GM21423 (cell line): Measurements from ENCODE around the gene PTPRS.
"Not testable (repeated sequence)": the region's sequence is repeated elsewhere in the genome, so short reads cannot be mapped to it uniquely, and the experiment has no call there.

Experiments
- ATAC-seq: cut with Tn5 transposase; IDR thresholded peaks from one replicate; pipeline ENCODE4 v1.9.1; 2021; ENCODE audit warnings: mild to moderate bottlenecking, moderate library complexity; ENCODE audit not compliant: unreplicated experiment

PTPRS gene

GRCh38 chr19:5334366-5334739 lies 6.3 kb downstream of the PTPRS start:
- no peak for ATAC-seq

- no peak for ATAC-seq
Measured at GRCh38 chr19:5333581-5334365, 6.8 kb downstream of the PTPRS start.

- ATAC-seq = no peak
Measured at GRCh38 chr19:5332501-5332900, 8.1 kb downstream of the PTPRS start.

GRCh38 chr19:5331790-5332189 lies 8.8 kb downstream of the PTPRS start:
- no peak for ATAC-seq

GRCh38 chr19:5330307-5330720 lies 10.3 kb downstream of the PTPRS start:
- no peak for ATAC-seq

GRCh38 chr19:5329141-5329540 lies 11.5 kb downstream of the PTPRS start:
- no peak for ATAC-seq

GRCh38 chr19:5328407-5328806 lies 12.2 kb downstream of the PTPRS start:
- not testable (repeated sequence) for ATAC-seq

- ATAC-seq = no peak
Measured at GRCh38 chr19:5326986-5327623, 13.5 kb downstream of the PTPRS start.

- ATAC-seq = no peak
Measured at GRCh38 chr19:5326545-5326944, 14.1 kb downstream of the PTPRS start.

- ATAC-seq = no peak
Measured at GRCh38 chr19:5324947-5325346, 15.7 kb downstream of the PTPRS start.

GRCh38 chr19:5323475-5323811 lies 17.2 kb downstream of the PTPRS start:
- ATAC-seq = no peak

- no peak for ATAC-seq
Measured at GRCh38 chr19:5321851-5322681, 18.5 kb downstream of the PTPRS start.

GRCh38 chr19:5321066-5321642 lies 19.5 kb downstream of the PTPRS start:
- no peak for ATAC-seq

GRCh38 chr19:5319516-5319915 lies 21.1 kb downstream of the PTPRS start:
- no peak for ATAC-seq

- no peak for ATAC-seq
Measured at GRCh38 chr19:5318306-5318705, 22.3 kb downstream of the PTPRS start.

- ATAC-seq = no peak
Measured at GRCh38 chr19:5317321-5317720, 23.3 kb downstream of the PTPRS start.

GRCh38 chr19:5316138-5316537 lies 24.5 kb downstream of the PTPRS start:
- ATAC-seq = no peak

GRCh38 chr19:5314907-5315298 lies 25.7 kb downstream of the PTPRS start:
- no peak for ATAC-seq

- no peak for ATAC-seq
Measured at GRCh38 chr19:5314012-5314906, 26.4 kb downstream of the PTPRS start.

GRCh38 chr19:5313307-5313706 lies 27.3 kb downstream of the PTPRS start:
- no peak for ATAC-seq
